Dedifferentiated amniotic fluid mesenchymal stem cell (primary cell): ENCODE measurements around the gene ZNF554.

ENCODE experiments used
- DNase-seq: peaks from one replicate; pipeline ENCODE4 v3.0.0-alpha.2; 2016; ENCODE audit errors: extremely low spot score

Gene ZNF554

DNA sequence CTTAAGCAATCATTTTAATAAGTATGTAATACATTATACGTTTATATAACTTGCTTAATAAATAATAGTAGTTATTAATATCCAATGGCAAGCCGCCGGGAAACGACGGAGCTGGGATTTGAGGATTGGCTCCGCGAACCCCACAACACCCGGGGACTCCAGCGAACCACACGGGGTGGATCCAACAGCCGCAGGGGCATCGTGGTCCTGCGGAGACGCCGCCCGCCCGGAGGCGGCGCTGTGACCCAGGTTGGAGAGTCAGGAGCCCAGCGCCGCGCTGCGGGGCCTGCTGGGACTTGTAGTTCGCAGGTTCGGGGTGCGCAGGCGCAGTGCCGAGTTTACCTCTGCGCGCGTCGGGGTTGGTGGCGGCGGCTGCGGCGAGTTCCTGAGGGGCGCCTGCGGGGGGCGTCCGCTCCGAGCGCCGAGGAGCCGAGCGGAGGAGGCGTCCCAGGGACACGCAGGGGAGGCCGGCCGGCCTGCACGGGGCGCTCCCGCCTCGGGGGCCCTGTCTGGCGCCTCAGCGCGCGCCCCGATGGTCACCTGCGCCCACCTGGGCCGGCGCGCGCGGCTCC lies at the start of gene ZNF554:
Gene ZNF554 (plus strand): TSS at position 329 of the 572 bp plus-strand sequence. CDS start 204 bp downstream, at position 533.
- peak; percentile 93 for DNase-seq

DNA sequence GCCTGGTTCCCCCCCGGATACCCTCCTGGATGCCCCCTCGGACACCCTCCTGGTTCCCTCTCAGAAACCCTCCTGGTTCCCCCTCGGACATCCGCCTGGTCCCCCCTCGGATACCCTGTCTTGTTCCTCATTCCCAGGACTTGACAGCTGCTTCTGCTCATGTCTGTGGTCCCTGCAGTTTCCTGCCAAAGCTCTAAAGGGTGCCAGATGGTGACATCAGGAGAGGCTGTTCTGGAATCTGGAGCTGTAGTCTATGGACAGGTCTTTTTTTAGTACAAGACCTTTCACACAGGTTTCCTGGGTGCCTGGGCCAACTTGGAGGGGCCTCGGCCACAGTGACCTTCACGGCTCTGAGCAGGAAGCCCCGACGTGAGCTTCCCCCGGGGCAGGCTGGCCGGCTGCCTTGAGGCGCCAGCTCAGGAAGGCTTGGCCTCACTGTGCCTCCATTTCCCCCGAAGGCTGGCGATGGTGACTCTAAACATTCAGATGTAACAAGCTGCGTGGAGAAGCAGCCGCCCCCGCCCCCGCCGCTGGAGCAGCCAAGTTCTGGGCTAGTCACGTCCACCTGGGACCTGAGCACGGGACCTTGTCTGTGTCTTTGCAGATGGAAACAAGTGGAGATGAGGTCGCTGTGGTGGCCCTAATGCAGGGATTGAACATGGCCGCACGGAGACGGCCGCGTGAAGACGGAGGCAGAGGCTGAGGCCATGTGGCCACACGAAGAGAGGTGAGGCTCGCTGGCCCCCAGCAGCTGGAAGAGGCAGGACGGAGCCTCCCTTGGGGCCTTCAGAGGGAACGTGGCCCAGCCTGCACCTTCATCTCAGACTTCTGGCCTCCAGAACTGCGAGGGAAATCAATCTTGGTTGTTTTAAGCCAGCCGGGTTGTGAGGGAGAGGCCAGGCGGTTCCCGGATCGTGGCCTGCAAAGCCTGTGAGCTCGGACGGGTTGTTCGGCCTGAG lies 49.3 kb upstream of the ZNF554 start:
- no peak for DNase-seq

DNA sequence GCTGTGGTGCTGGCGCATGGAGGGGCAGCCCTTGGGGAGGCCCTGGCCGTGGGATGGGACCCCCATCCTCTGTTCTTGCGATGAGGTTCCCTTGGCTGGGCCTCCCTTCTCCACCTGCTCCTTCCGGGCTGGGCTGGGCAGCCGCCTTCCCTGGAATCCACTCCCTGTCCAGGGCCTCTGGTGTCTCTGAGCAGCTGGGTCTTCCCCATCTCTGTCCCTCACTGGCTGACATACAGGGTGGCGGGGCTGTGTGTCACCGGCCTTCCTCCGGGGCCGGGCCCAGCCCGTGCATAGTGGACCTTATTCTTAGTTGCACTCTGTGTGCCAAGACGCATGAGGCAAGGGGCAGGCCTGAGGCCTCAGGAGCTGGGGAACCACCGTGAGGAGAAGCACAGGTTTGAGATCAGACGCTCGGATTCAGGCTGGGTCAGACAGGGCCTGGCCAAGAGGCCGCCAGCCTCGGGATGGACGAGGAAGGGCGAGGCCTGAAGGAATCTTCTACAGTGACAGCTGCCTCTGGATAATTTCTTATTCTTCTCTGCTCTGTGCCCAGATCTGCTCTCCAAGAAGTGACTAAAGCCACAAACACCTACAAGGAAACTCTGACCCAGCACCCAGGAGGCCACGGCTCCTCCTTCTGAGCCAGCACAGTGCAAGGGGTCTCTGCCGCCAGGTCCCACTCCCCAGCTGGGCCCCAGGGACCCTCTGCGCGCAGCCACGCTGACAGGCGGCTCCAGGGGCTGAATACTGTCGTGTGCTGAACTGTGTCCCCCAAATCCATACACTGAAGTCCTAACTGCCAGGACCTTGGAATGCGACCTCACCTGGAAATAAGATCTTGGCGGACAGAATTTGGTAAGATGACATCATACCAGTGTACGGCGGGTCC lies 47.6 kb upstream of the ZNF554 start:
- DNase-seq, result no peak

DNA sequence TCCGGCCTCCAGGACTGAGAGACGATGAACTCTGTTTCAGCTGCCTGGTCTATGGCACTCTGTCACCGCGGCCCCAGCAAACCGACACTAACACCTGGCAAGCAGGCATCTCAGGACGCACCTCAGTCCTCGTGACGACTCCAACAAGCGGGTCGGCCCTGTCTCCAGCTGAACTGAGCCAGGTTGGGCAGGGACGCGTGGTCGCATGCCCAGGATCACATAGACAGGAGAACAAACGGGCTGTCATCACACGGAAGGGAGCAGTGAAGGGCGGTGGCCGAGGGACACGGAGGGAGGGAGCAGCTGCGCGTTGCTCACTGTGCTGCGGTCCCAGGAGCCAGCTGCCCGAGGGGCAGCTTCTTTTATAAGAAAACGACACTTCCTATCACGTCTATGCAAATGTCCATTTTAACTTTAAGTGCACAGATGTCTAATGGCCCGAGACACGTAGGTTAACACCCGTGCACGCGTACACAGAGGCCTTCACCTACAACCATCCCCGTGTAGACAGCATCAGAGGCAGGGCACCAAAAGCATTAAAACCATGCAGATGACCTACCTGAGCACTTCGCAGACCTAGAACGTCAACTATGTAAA lies 45.5 kb upstream of the ZNF554 start:
- DNase-seq, result no peak

DNA sequence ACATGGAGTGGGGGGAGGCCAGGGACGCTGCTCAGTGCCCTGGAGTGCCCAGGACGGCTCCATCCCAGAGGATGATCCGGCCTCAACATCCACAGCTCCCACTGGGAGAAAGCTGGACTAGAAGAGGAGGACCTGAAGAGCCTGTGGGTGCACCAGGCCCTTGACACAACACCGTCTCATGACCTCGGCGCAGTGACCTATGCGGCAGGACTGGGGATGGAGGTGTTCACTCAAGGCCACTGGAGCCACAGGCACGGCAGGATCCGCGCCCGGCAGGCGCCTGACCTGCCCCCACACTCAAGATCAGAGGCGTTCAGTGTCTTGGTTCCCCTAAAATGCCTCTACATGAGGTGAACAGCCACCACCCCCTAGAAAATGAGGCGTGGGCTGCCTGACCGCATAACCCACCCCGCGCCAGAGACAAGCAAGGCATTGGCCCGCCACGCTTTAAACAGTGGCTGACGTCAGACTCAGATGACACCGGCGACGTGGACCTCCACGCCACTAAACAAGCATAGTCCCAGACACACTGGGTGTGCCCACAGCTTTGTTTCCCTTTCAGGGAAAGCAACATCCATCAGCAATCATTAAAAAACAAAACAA lies 44.6 kb upstream of the ZNF554 start:
- no peak for DNase-seq

DNA sequence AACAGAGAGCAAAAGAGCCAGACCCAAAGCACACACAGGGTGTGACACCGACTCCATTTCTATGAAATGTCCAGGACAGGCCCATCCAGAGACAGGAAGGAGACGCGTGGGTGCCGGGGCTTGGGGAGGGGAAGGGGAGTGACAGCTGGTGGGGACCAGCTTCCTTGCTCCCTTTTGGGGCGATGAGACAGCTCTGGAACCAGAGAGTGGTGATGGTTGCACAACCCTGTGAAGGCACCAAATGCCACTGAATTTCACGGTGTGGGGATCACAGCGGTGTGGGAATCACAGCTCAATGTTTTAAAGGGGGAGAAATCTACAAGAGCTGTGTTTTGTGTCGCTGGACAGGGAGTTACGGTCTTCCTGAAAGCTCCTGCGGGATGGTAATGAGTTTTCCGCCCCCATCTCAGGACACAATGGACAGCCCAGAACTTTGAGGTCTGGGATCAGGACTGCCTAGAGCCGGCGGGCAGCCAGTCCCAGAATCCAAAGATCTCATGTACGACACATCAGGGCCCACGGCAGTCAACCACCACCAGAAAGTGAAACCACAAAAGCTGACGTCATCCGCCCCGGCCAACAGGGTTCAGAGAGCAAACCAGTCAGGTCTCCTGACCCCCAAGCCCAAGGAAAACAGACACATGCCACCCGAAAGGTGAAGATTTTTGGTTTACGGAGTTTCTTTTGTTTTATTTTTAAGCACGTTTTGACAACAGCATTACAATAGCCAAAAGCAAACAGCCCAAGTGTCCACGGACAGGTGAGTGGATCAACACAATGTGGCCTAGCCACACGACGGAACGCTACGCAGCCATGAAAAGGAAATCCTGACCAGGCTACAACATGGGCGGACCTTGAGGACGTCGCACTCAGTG lies 43.9 kb upstream of the ZNF554 start:
- DNase-seq, result no peak

DNA sequence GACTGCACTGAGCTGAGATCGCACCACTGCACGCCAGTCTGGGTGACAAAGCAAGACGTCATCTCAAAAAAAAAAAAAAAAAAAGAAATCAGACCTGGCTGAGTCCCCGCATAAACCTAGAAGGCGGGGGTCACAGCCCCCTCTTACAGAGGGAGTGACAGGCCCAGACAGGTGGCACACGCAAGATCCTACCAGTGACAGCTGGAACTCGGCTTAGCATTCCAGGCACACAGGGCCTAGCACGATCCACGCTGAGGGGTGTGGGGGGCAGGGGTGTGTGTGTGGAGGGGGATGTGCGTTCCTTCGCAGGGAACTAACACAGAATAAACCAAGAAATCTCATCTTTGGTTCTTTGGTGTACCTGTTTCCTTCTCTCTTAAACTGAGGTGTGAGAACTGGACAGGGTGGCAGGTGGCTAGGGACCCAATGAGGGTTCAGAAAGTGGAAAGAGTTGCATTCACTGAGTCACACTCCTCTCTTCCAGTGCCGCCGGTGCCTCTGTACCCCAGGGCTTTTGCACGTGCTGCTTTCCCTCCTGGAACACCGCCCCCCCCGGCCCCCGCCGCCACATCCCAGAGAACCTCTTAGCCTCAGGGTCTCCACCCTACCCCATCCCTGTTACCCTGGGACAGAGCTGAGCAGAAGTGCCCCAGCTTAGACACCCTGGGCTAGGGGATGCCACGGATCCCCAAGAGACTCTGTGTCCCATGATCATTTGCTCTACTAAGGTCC lies 41.5 kb upstream of the ZNF554 start:
- no peak for DNase-seq

DNA sequence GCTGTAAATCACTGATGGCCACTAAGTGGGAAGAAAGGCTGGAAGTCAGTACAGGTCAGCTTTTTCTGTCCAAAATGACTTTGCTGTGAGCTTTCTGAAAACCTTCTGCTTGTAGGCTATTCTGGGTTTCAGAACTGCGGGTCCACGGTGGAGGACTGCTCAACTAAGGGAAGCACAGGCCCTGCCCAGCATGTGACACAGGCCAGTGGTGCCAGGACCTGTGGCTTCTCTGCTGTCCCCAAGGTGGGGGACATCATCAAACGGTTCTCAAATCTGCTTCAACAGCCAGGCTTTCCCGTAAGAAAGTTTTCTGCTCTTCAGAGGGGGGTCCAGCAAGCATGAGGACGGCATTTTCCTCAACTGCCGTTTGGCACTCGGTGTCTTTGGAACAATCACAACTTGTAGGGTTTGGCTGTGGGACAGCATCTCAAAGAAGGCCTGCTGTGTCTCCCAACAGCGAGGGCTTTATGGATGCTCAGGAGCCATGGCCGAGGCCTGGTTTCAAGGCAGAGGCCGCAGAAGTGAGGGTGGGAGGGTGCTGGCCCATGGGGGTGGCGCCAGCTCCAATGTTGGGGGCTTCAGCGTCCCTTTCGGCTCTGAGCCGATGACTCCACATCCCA lies 40.4 kb upstream of the ZNF554 start:
- DNase-seq, result no peak

DNA sequence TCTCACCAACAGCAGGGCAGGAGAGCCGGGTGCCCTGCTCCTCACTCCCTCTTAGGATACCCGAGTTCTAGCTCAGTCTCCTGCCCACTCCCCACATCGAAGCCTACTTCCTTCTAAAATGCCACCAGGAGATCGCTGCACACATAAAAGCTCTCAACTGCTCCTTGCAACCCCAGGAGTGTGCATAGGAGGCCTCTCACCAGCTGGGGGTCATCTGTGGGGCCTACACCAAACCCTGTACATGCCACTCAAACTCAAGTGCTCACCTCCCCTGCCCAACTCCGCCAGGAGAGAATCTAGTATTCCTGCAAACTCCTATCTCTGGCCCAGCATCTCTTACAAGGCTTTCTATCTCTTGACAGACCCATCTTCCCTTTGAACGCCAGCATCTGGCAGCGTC lies 39.4 kb upstream of the ZNF554 start:
- DNase-seq, result no peak

DNA sequence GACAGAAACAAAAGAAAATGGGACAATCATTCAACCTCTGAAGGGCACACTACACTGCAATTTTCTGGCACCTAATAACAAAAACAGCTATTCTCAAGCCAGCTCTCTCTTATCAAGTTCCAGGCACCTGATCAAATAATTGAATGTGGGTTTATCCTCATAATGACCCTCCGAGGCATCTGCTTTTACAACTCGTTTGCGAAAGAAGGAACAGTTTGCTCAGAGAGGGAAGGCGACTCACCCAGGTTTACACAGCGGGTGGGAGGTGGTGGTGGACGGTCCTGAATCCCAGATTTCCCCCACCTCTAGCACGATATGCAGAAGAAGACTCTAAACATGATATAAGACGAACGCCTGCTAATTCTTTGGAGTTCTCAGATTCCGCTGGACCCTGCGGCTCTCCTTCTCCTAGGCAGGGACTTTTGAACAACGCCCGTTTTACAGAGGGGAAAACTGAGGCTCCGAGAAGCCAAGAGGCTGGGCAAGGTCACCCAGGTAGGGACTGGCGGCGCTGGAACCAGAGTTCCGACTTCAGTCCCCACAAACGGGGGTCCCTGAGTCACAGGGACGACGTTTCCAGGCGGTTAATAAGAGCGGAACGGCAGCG lies 37.2 kb upstream of the ZNF554 start:
- DNase-seq, result no peak

DNA sequence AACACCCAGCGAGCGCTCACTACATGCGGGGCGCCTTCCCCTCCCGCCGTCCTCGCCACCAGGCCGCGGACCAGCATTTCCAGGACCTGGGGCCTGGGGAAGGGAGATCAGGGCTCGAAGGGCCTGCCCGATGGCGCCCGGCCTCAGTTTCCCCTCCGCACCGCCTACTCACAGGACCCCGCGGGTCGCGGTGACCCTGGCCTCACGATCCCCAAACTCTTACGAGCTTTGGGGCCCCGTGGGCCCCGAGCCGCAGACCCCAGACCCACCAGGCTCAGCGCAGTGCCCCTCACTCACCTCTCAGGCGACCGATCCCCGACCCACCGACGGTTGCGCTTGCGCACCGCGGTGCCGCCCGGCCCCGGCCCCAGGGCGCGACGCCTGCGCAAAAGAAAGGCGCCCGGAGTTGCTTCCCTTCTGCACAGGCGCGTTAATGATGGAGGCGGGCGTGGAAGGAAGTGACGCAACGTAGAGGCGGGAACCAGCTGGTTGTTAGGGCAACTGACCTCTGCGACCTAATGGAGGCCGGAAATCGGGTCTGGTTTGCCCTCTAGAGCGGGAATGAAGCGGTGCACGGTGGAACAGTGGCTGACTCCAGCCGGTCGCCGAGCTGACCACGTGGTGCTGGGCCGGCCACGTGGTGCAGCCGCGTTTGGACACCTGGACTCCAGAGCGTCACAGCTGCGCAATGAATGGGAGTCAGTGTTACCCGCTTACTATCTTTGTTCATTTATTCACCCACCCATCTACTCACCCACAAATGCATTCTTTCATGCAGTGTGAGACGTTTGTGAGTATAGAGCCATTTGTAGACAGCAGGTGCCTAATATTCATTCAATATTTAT lies 36.5 kb upstream of the ZNF554 start, which contains the start of gene SGTA:
Gene SGTA (minus strand): TSS at position 338 of the 845 bp plus-strand sequence. CDS start 14,205 bp downstream, outside the sequence.
- peak; percentile 99 for DNase-seq

DNA sequence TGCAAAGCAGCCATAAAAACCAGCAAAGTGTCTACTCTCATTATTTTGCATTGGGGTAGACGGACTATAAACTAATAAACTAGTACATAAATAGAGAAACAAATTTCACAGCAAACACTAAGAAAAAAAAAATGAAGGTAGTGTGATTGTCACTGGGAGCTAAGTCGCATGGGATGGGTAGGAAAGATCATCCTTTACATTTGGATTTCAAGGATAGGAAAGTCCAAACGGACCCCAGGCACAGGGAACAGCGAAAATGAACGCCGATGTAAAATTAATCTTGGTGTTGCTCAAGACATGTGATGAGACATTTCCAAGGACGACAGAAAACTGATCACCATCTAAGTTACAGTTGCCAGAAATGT lies 35.9 kb upstream of the ZNF554 start:
- DNase-seq, result no peak

DNA sequence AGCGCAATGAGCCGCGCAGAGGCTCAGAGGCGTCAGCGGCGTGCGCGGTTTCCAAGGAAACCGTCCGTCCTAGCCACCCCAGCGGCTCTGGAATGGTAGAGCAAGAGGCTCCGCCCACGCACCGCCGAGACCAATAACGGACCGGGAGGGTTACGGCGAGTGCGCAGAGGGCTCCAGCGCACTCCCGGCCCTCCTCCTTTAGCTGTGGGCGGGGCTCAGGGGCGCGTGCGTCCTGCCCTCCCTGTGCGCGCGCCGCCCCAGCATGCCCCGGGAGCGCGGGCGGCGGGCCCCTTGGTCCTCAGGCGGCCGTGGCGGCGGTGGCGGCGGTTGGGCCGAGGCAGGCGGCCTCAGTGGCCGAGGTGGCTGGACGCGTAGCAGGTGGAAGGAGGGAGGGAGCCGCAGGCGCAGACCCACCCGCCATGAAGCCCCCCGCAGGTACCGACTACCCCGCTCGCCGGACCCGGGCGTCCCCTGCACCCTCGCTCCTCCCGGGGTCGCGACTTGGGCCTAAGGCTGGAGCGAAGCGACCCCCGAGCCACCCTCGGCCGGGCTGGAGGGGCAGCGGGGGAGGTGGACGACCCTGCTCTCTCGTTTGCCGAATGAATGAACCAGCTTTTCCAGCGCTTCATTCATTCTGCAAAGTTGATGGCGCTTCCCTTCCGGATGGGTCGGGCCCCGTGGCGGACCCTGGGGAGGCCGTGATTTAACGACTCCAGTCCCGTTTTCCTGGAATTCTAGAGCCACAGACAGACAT lies 34.2 kb upstream of the ZNF554 start, which contains the start of gene THOP1:
Gene THOP1 (plus strand): TSS at position 260 of the 754 bp plus-strand sequence. CDS start 160 bp downstream, at position 420.
- peak; percentile 99 for DNase-seq

DNA sequence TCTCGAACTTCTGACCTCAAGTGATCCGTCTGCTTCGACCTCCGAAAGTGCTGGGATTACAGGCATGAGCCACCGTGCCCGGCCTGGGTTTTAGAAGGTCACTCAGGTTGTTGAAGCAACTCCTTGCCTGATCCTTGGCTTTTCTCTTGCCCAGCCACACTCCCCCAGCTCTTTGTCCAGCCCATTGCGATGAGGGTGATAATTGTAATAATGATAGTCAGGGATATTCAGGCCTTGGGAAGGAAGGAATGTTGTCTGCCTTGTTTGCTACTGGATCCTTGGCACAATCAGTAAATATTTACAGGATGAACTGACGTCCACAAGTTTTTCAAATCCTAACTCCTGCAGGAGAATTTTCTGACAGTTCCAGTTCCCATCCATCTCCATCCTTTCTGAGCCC lies 32.6 kb upstream of the ZNF554 start:
- DNase-seq, result no peak

DNA sequence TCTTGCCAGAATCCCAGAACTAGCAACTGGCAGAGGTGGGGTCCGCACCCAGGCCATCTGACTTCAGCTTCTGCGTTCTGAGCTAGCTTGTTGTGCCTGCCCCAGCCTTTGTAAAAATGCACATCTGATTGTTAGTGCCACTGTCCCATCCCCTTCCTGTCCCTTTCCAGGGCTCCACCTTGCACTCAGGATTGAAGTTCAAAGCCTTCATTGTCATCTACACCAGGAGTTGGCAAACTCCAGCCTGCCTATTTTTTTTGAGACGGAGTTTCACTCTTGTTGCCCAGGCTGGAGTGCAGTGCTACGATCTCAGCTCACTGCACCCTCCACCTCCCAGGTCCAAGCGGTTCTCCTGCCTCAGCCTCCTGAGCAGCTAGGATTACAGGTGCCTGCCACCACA lies 31.4 kb upstream of the ZNF554 start:
- DNase-seq, result no peak

DNA sequence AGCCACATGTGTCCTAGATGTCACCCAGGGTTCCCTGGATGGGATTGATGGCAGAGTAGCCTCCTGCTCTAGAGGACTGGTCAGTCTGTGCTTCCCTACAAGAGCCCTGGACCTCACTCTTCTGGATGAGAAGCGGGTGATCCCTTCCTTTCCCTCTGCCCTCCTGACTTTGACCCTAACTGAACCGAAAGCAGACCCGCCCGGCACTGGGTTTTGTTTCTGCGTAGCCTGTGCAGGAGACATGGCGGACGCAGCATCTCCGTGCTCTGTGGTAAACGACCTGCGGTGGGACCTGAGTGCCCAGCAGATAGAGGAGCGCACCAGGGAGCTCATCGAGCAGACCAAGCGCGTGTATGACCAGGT lies 29.5 kb upstream of the ZNF554 start:
- no peak for DNase-seq
